Renal cortex interstitium (tissue), 11 donors: ENCODE measurements around the gene GNB1L. TPM values are rescaled to one million over a fixed set of nuclear protein-coding genes. Genes with fewer than 3 reads are reported as not detected.

Experiments
- DNase-seq, 11 donors: peaks; one replicate each; pipeline ENCODE4 v3.0.0-alpha.2; 2013; ENCODE audit warnings: low read depth in 9 of 11, low spot score in 4 of 11; ENCODE audit errors: extremely low read depth in 1 of 11
- polyA plus RNA-seq, 3 donors: library from polyadenylated mRNA; unstranded; fragments of 120-200 nt; gene quantifications; one replicate each; pipeline ENCODE4 v1.2.1, GENCODE V29; 2013; ENCODE audit not compliant: insufficient read length in 3 of 3

Gene GNB1L
- polyA plus RNA-seq, 3 donors, result 3.2 to 5.8 (median 4.7) TPM

DNA sequence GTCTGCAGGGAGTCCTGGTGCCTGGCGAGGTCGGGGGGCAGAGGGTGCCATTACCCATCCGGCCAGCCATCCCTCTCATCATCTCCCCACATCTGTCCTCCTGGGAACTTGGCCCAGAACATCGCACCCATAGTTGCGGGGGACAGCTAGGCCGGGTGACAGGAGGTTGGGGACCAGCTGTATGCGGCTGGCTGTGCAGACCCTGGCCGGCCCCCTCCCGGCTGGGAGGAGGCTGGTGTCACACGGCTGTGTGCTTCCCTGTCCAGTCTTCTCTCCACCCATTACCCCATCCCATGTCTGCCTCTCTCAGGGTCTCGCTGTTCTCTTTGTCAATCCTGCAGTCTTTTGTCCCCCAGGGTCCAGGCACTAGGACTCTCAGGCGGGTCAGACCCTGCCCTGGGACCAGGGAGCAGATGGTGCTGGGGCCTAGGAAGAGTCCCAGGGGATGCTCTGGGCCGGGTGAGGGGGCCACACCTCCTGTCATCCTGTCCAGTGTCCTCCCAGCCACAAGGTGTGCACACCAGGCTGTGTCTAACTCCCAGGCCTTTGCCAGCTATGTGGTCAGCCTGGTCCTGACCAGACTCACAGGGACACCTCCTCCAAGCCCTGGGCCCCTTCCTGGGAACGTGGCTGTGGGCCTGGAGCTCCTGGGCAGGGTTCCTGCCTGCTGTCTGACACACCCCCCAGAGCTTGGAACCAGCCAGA, 100.5 kb downstream of the GNB1L start:
- no peak for DNase-seq

DNA sequence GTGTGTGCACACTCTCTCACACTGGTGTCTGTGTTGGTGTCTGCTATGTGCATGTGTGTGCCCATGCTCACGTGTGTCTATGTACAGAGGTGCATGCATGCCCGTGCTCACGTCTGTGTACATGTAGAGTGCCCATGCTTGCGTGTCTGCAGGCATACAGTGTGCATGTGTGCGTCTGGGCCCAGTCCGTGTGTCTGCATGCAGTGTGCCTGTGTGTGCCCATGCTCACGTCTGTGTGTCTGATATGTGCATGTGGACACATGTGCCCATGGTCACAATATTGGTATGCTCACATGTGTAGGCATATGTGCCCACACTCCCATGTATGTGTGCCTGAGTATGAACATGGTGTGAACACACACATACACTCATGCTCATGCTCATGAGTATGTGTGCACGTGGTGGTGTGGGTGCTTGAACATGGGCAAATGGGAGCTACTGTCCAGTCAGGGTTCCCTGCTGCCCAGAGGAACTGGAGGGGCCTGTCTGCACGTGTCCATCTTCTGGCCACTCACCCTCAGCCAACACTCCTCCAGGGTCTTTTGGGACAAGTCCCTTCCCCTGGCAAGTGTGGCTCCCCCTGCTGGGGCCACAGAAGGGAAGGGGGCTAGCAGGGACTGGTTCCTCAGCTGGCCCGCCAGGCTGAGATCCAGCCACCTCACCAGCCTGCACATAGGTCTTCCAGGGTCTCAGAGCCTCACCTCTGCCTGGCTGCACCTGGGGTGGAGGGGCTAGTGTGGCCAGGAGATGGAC, 101.4 kb downstream of the GNB1L start:
- DNase-seq, result no peak

DNA sequence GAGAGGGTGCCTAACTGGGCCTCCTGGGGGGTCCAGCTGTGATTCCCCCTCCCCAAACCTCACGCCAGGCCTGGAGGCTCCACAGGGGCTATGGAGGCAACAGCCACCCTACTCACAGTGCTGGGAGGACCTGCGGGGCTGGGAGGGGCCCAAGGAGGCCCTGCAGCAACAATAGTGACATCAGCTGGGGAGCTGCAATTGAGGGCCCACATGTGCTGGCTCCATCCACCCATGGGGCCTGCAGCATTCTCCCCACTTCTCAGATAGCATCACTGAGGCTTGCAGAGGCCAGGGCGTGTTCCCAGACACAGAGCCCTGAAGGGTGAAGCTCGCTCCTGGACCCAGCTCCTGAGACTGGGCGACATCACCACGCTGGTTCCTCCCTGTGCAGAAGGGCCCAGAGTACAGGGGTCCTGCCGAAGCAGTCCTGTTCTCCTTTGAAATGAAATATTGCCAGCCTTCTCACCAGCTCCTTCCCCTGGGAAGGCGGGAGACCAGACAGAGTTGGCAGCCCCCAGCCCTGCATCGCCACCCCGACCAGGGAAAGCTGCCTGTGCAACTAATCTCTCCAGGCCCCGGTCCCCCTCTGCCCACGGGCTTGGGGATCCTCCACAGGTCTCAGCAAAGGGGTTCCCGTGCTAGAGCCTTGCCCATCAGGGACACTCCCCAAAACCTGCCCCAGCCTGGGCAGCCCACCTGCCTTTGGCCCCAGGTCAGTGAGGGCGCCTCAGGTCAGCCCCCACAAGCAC, 103.0 kb downstream of the GNB1L start:
- DNase-seq, result no peak

DNA sequence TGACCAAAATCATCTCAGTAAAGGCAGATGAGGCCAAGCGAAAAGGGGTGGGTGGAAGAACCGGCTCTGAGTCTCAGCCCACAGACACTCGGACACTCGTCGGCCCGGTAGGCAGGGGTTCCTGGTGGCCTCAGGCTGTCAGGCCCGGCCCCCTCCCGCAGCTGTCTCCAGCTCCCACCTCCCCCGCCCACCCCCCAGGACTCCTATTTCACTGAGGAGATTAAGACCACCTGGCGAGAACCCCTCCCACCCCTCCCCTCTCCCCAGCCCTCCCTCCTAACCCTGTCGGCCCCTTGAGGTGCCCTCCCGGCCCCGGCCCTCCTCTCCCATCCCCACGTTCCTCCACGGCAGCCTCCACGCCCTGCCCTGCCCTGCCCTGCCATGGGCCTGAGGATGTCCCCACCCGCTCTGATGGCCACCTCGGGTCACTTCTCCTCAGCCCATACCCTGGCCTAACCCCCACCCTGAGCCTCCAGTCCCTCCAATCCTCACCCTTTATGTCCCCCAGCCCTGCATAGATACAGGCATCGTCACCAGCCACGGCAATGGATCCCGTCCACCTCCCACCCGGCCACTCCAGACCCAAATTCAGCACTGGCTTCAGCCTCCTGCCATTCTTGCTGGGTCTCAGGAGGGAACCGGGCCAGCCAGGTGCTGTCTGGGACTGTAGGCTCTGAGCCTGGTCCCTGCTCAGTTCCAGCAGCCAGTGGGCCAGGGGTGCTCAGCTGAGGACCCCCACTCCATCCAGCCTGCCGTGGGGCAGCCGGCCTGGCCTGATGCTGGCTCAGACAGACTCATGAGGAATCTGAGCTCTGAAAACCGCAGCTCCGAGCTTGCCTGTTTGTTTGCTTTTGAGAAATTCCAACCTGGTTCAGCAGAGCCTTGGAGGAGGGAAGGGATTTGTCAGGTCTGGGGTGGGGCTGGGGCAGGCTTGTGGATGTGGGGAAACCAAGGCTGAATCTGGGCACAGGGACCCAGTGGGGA, 103.9 kb downstream of the GNB1L start:
- no peak for DNase-seq

GRCh38 chr22:19749876-19750275, 104.8 kb downstream of the GNB1L start:
- DNase-seq, result no peak

- DNase-seq, result no peak
Observed at GRCh38 chr22:19748991-19749664, 105.5 kb downstream of the GNB1L start.

- no peak for DNase-seq
Observed at GRCh38 chr22:19748139-19748538, 106.5 kb downstream of the GNB1L start.

- DNase-seq, result no peak
Observed at GRCh38 chr22:19747551-19747950, 107.1 kb downstream of the GNB1L start.

DNA sequence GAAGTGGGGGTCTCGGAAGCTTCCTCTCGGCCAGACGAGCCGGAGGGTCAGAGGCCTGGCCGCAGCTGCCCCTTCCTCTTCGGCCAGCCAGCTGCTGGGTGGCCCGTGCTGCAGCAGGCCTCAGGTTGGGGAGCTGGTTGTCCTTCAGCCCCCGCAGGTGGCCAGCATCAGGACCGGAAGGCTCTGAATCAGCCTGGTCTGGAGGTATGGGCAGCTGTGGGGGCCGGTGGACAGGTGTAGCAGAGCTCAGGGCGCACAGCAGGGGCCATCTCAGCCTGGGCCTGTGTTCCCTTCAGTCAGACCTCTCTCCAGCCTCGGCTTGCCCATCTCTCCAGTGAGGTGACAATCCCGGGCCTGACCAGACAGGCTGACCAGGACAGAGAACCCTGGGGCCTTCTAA, 107.9 kb downstream of the GNB1L start:
- no peak for DNase-seq

GRCh38 chr22:19745155-19746101, 109.2 kb downstream of the GNB1L start:
- no peak for DNase-seq

GRCh38 chr22:19744350-19745006, 110.2 kb downstream of the GNB1L start:
- no peak for DNase-seq

GRCh38 chr22:19743651-19744050, 111.0 kb downstream of the GNB1L start:
- no peak for DNase-seq

DNA sequence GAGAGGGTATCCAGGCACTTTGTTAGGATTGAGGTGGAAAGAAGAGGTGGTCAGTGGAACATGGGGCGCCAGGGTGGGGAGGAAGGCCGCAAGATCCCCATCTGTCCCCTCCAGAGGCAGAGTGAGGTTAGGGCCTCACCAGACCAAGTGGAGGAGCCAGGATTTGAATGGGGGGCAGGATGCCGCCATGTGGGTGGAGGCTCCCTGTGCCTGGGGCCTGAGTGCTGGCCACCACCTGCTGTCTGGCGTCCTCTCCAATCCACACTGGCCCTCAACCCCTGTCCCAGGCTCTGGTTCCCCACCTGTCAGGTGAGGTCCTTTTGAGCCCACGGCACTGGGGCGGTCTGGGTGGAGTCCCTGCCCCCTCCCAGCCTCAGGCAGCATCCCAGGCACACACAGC, 111.6 kb downstream of the GNB1L start:
- no peak for DNase-seq

DNA sequence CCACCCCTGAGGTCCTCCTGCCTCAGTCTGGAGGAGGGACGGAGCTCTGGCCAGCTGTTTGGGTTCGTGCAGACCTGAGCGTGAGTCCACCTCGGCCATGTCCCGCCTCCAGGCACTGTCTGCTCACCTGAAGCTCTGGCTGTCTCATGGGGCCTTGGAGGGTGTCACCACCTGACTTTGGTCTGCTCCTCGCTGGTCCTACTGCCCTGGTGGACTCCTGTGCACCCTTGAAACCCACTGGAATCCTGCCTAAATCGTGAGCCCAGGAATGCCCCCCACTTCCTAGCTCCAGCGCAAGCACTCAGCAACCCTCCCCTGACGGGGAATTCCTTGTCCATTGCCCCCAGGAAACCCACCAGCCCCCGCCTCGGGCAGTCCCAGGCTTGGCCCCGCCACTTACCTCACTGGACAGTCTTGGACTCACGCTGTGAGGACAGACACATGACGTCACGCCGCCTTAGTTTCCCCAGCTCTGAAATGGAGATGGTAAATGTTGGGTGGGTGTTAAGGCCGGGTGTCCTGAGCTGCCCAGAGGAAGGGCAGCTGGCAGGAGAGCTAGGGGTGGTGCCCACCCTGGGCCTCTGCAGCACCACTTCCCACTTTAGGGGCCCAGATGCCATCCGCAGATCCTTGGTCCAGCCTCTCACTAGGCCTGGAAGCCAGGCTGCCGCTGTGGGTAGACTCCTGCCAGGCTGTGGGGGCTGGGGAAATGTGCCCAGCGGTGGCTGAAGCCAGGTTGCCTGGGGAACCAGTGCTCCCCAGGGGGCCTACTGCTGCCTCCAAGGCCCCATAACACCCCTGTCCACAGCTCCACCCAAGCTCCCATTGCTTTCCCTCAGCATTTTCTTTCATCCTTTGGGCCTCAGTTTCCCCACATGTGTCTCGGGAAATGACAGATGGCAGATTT, 112.3 kb downstream of the GNB1L start:
- no peak for DNase-seq

- DNase-seq, result no peak
Observed at GRCh38 chr22:19741053-19741452, 113.6 kb downstream of the GNB1L start.

GRCh38 chr22:19740586-19740985, 114.1 kb downstream of the GNB1L start:
- no peak for DNase-seq
